Gastroesophageal sphincter (tissue), 3 donors: ENCODE measurements around the gene CA11.

Source experiments
- EP300 ChIP-seq: sonication (generic); formaldehyde crosslinking; IDR thresholded peaks from one replicate; pipeline ENCODE4 v1.6.1; 2017; ENCODE audit warnings: antibody characterized with exemption, mild to moderate bottlenecking
- POLR2A ChIP-seq, 2 donors: fragments of 450-650 bp; IDR thresholded peaks; one replicate each; pipeline ENCODE4 v1.6.1; 2017; ENCODE audit warnings: antibody characterized with exemption in 2 of 2, mild to moderate bottlenecking in 2 of 2, moderate library complexity in 1 of 2
- POLR2AphosphoS5 ChIP-seq: sonication (generic); formaldehyde crosslinking; IDR thresholded peaks from one replicate; pipeline ENCODE4 v1.6.1; 2017; ENCODE audit warnings: antibody characterized with exemption
- TF ChIP-seq, protein P1 (sequence below), 4 experiments: fragments of 200-600 bp in 2 of 4; fragments of 450-650 bp in 2 of 4; sonication (generic) in 1 of 4; IDR thresholded peaks; one replicate each; pipeline ENCODE4 v1.5.1; 2017 to 2019; ENCODE audit warnings: antibody characterized with exemption in 4 of 4, mild to moderate bottlenecking in 2 of 4, moderate library complexity in 2 of 4

DNA sequence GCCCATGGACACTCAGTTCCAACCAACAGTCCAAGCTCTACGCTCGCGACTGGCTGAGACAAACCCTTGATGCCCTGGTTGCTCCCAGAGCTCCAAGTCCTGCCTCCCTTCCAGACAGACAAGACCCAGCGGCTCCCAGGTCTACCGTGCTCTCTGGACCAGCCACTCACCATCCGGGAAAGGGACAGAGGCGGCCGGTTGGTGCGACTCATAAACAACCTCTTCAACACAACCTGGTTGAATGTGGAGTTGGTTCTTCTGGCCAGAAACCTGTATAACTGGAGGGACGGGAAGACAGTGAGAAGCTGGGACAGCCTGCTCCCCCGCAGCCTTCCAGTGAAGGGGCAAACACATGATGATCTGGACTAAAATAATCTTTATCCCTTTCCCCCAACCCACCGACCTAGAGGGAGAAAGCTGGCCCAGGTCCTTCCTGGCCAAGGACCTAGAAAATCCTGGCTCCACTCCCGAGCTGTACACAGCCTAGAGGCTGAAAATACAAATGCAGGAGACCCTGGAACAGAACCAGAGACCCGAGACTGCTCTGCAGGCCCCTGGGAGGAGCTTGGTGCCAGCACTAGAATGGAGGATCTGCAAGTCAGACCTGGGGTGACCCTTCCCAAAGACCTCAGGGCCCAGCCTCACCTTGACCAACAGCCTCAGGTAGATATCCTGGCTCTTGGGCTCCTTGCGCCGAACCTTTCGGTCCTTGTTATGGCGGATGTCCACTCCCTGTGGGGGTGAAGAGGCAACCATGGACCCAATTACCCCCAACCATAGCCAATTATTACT is 28.6 kb downstream of the CA11 start:
- no peak for TF ChIP-seq EP300
- TF ChIP-seq, protein P1, sequence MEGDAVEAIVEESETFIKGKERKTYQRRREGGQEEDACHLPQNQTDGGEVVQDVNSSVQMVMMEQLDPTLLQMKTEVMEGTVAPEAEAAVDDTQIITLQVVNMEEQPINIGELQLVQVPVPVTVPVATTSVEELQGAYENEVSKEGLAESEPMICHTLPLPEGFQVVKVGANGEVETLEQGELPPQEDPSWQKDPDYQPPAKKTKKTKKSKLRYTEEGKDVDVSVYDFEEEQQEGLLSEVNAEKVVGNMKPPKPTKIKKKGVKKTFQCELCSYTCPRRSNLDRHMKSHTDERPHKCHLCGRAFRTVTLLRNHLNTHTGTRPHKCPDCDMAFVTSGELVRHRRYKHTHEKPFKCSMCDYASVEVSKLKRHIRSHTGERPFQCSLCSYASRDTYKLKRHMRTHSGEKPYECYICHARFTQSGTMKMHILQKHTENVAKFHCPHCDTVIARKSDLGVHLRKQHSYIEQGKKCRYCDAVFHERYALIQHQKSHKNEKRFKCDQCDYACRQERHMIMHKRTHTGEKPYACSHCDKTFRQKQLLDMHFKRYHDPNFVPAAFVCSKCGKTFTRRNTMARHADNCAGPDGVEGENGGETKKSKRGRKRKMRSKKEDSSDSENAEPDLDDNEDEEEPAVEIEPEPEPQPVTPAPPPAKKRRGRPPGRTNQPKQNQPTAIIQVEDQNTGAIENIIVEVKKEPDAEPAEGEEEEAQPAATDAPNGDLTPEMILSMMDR (IDR thresholded peaks at IDR 0.05), result no peak
- no peak for TF ChIP-seq POLR2A (IDR thresholded peaks at IDR 0.05)
- no peak for TF ChIP-seq POLR2AphosphoS5
